Hepatocyte (in vitro differentiated cells): ENCODE measurements around the gene MAP4K3.

Source experiments
- EZH2 ChIP-seq: fragments of 200-600 bp; sonication (generic); IDR thresholded peaks from 2 replicates; pipeline ENCODE4 v1.6.1; 2016; ENCODE audit warnings: antibody characterized with exemption, mild to moderate bottlenecking, borderline replicate concordance
- EZH2phosphoT487 ChIP-seq: fragments of 200-600 bp; sonication (generic); IDR thresholded peaks from one replicate; pipeline ENCODE4 v1.6.1; 2018; ENCODE audit warnings: antibody characterized with exemption, mild to moderate bottlenecking, low read depth, moderate library complexity; ENCODE audit not compliant: unreplicated experiment, severe bottlenecking
- TF ChIP-seq, protein P1 (sequence below): fragments of 200-600 bp; sonication (generic); IDR thresholded peaks from 2 replicates; pipeline ENCODE4 v1.5.1; 2016; ENCODE audit warnings: antibody characterized with exemption, mild to moderate bottlenecking; ENCODE audit not compliant: poor library complexity

DNA sequence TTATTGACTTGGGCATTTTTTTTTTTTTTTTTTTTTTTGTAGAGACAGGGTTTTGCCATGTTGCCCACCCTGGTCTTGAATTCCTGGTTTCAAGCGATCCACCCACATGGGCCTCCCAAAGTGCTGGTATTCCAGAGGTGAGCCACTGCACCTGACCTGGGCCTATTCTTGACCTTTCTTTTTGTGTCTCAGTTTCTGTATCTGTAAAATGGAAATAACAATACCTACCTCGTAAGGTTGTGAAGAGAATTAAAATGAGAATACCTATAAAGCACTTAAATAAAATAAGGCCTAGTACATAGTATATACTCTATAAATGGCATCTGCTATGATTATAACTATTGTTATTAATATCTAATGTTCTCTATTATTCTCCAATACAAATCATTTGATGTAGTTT is 15.7 kb downstream of the MAP4K3 start:
- TF ChIP-seq, protein P1, sequence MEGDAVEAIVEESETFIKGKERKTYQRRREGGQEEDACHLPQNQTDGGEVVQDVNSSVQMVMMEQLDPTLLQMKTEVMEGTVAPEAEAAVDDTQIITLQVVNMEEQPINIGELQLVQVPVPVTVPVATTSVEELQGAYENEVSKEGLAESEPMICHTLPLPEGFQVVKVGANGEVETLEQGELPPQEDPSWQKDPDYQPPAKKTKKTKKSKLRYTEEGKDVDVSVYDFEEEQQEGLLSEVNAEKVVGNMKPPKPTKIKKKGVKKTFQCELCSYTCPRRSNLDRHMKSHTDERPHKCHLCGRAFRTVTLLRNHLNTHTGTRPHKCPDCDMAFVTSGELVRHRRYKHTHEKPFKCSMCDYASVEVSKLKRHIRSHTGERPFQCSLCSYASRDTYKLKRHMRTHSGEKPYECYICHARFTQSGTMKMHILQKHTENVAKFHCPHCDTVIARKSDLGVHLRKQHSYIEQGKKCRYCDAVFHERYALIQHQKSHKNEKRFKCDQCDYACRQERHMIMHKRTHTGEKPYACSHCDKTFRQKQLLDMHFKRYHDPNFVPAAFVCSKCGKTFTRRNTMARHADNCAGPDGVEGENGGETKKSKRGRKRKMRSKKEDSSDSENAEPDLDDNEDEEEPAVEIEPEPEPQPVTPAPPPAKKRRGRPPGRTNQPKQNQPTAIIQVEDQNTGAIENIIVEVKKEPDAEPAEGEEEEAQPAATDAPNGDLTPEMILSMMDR, result no peak
- no peak for TF ChIP-seq EZH2phosphoT487
- TF ChIP-seq EZH2, result no peak
